ENCODE data around the gene DOHH.
"Not testable (repeated sequence)": the region's sequence is repeated elsewhere in the genome, so short reads cannot be mapped to it uniquely, and the experiment has no call there.

Gene DOHH

GRCh38 chr19:3455393-3455955 is 45.0 kb downstream of the DOHH start:
- no peaks in the 10 kb centered on the region for H3K27me3 ChIP-seq (ENCODE audit: control insufficient read depth in 1 of 2, insufficient read depth in 2 of 2, low read length in 2 of 2)
- no peaks in the 10 kb centered on the region for H3K9me3 ChIP-seq (ENCODE audit: control insufficient read depth in 2 of 2, low read length in 2 of 2)
- H3K36me3 ChIP-seq (ENCODE audit: control insufficient read depth in 2 of 2, insufficient read depth in 2 of 2, low read length in 2 of 2), result peaks cover 33 to 34% of the 10 kb centered on the region in 2 donors
- H3K4me1 ChIP-seq (ENCODE audit: control insufficient read depth, insufficient read depth, low read length), result peaks cover 41% of the 10 kb centered on the region
- H3K27ac ChIP-seq (ENCODE audit: low read length), result peak overlapping the region; percentile 6
- H3K9ac ChIP-seq (ENCODE audit: low read length in 2 of 2), result no peak overlapping the region
- H3K4me3 ChIP-seq (ENCODE audit: low read length in 2 of 2), result no peak overlapping the region

- Histone ChIP-seq H3K9ac (ENCODE audit: low read length in 2 of 2) (no peak overlapping the region), H3K4me3 (ENCODE audit: low read length in 2 of 2) (no peak overlapping the region), H3K36me3 (ENCODE audit: control insufficient read depth in 2 of 2, insufficient read depth in 2 of 2, low read length in 2 of 2) (peaks cover 33 to 36% of the 10 kb centered on the region in 2 donors), H3K27ac (ENCODE audit: low read length) (peak overlapping the region; percentile 6), H3K9me3 (ENCODE audit: control insufficient read depth in 2 of 2, low read length in 2 of 2) (no peaks in the 10 kb centered on the region), H3K4me1 (ENCODE audit: control insufficient read depth, insufficient read depth, low read length) (peaks cover 35% of the 10 kb centered on the region), H3K27me3 (ENCODE audit: control insufficient read depth in 1 of 2, insufficient read depth in 2 of 2, low read length in 2 of 2) (no peaks in the 10 kb centered on the region)
Measured at GRCh38 chr19:3454656-3455392, 45.6 kb downstream of the DOHH start.

GRCh38 chr19:3453840-3454239 is 46.6 kb downstream of the DOHH start:
- Histone ChIP-seq H3K27me3 (ENCODE audit: control insufficient read depth in 1 of 2, insufficient read depth in 2 of 2, low read length in 2 of 2) (no peaks in the 10 kb centered on the region), H3K27ac (ENCODE audit: low read length) (peak overlapping the region; percentile 31), H3K36me3 (ENCODE audit: control insufficient read depth in 2 of 2, insufficient read depth in 2 of 2, low read length in 2 of 2) (peaks cover 37 to 40% of the 10 kb centered on the region in 2 donors), H3K9me3 (ENCODE audit: control insufficient read depth in 2 of 2, low read length in 2 of 2) (no peaks in the 10 kb centered on the region), H3K4me3 (ENCODE audit: low read length in 2 of 2) (no peak overlapping the region), H3K4me1 (ENCODE audit: control insufficient read depth, insufficient read depth, low read length) (peaks cover 25% of the 10 kb centered on the region), H3K9ac (ENCODE audit: low read length in 2 of 2) (no peak overlapping the region)

- H3K27me3 ChIP-seq (ENCODE audit: control insufficient read depth in 1 of 2, insufficient read depth in 2 of 2, low read length in 2 of 2); H3K9me3 ChIP-seq (ENCODE audit: control insufficient read depth in 2 of 2, low read length in 2 of 2); H3K4me3 ChIP-seq (ENCODE audit: low read length in 2 of 2); H3K9ac ChIP-seq (ENCODE audit: low read length in 2 of 2): not testable (repeated sequence)
- Histone ChIP-seq H3K36me3 (ENCODE audit: control insufficient read depth in 2 of 2, insufficient read depth in 2 of 2, low read length in 2 of 2) (peaks cover 40 to 43% of the 10 kb centered on the region in 2 donors), H3K27ac (ENCODE audit: low read length) (peak overlapping the region; percentile 24), H3K4me1 (ENCODE audit: control insufficient read depth, insufficient read depth, low read length) (peaks cover 16% of the 10 kb centered on the region)
Measured at GRCh38 chr19:3452942-3453214, 47.6 kb downstream of the DOHH start.

GRCh38 chr19:3452171-3452941 is 48.1 kb downstream of the DOHH start:
- Histone ChIP-seq H3K9me3 (ENCODE audit: control insufficient read depth in 2 of 2, low read length in 2 of 2) (no peaks in the 10 kb centered on the region), H3K27me3 (ENCODE audit: control insufficient read depth in 1 of 2, insufficient read depth in 2 of 2, low read length in 2 of 2) (no peaks in the 10 kb centered on the region), H3K9ac (ENCODE audit: low read length in 2 of 2) (no peak overlapping the region), H3K27ac (ENCODE audit: low read length) (peak overlapping the region; percentile 24), H3K36me3 (ENCODE audit: control insufficient read depth in 2 of 2, insufficient read depth in 2 of 2, low read length in 2 of 2) (peaks cover 40 to 43% of the 10 kb centered on the region in 2 donors), H3K4me1 (ENCODE audit: control insufficient read depth, insufficient read depth, low read length) (peaks cover 11% of the 10 kb centered on the region), H3K4me3 (ENCODE audit: low read length in 2 of 2) (no peak overlapping the region)

- H3K27me3 ChIP-seq (ENCODE audit: control insufficient read depth in 1 of 2, insufficient read depth in 2 of 2, low read length in 2 of 2), result no peaks in the 10 kb centered on the region
- H3K9me3 ChIP-seq (ENCODE audit: control insufficient read depth in 2 of 2, low read length in 2 of 2), result no peaks in the 10 kb centered on the region
- peaks cover 4% of the 10 kb centered on the region for H3K4me1 ChIP-seq (ENCODE audit: control insufficient read depth, insufficient read depth, low read length)
- H3K9ac ChIP-seq (ENCODE audit: low read length in 2 of 2), result peak overlapping the region in 1 of 2 donors; percentile 32
- peak overlapping the region; percentile 69 for H3K27ac ChIP-seq (ENCODE audit: low read length)
- peaks cover 40% of the 10 kb centered on the region in 2 donors for H3K36me3 ChIP-seq (ENCODE audit: control insufficient read depth in 2 of 2, insufficient read depth in 2 of 2, low read length in 2 of 2)
- no peak overlapping the region for H3K4me3 ChIP-seq (ENCODE audit: low read length in 2 of 2)
Measured at GRCh38 chr19:3451451-3451866, 49.0 kb downstream of the DOHH start.

GRCh38 chr19:3450796-3451411 is 49.6 kb downstream of the DOHH start:
- Histone ChIP-seq H3K9ac (ENCODE audit: low read length in 2 of 2) (no peak overlapping the region), H3K4me1 (ENCODE audit: control insufficient read depth, insufficient read depth, low read length) (peaks cover 9% of the 10 kb centered on the region), H3K9me3 (ENCODE audit: control insufficient read depth in 2 of 2, low read length in 2 of 2) (no peaks in the 10 kb centered on the region), H3K27me3 (ENCODE audit: control insufficient read depth in 1 of 2, insufficient read depth in 2 of 2, low read length in 2 of 2) (no peaks in the 10 kb centered on the region), H3K36me3 (ENCODE audit: control insufficient read depth in 2 of 2, insufficient read depth in 2 of 2, low read length in 2 of 2) (peaks cover 42 to 44% of the 10 kb centered on the region in 2 donors), H3K4me3 (ENCODE audit: low read length in 2 of 2) (no peak overlapping the region), H3K27ac (ENCODE audit: low read length) (peak overlapping the region; percentile 69)

GRCh38 chr19:3448616-3449334 is 51.7 kb downstream of the DOHH start:
- Histone ChIP-seq H3K4me1 (ENCODE audit: control insufficient read depth, insufficient read depth, low read length) (peaks cover 27% of the 10 kb centered on the region), H3K27ac (ENCODE audit: low read length) (no peak overlapping the region), H3K9ac (ENCODE audit: low read length in 2 of 2) (no peak overlapping the region), H3K9me3 (ENCODE audit: control insufficient read depth in 2 of 2, low read length in 2 of 2) (no peaks in the 10 kb centered on the region), H3K36me3 (ENCODE audit: control insufficient read depth in 2 of 2, insufficient read depth in 2 of 2, low read length in 2 of 2) (peaks cover 34 to 35% of the 10 kb centered on the region in 2 donors), H3K27me3 (ENCODE audit: control insufficient read depth in 1 of 2, insufficient read depth in 2 of 2, low read length in 2 of 2) (no peaks in the 10 kb centered on the region), H3K4me3 (ENCODE audit: low read length in 2 of 2) (no peak overlapping the region)

GRCh38 chr19:3446657-3447056 is 53.8 kb downstream of the DOHH start:
- H3K27me3 ChIP-seq (ENCODE audit: control insufficient read depth in 1 of 2, insufficient read depth in 2 of 2, low read length in 2 of 2); H3K27ac ChIP-seq (ENCODE audit: low read length); H3K4me3 ChIP-seq (ENCODE audit: low read length in 2 of 2); H3K9ac ChIP-seq (ENCODE audit: low read length in 2 of 2); H3K9me3 ChIP-seq (ENCODE audit: control insufficient read depth in 2 of 2, low read length in 2 of 2): not testable (repeated sequence)
- Histone ChIP-seq H3K36me3 (ENCODE audit: control insufficient read depth in 2 of 2, insufficient read depth in 2 of 2, low read length in 2 of 2) (peaks cover 24 to 27% of the 10 kb centered on the region in 2 donors), H3K4me1 (ENCODE audit: control insufficient read depth, insufficient read depth, low read length) (peaks cover 35% of the 10 kb centered on the region)

- H3K4me1 ChIP-seq (ENCODE audit: control insufficient read depth, insufficient read depth, low read length), result peaks cover 35% of the 10 kb centered on the region
- H3K9ac ChIP-seq (ENCODE audit: low read length in 2 of 2), result no peak overlapping the region
- H3K4me3 ChIP-seq (ENCODE audit: low read length in 2 of 2), result peak overlapping the region; percentile 1 to 40
- H3K36me3 ChIP-seq (ENCODE audit: control insufficient read depth in 2 of 2, insufficient read depth in 2 of 2, low read length in 2 of 2), result peaks cover 19 to 27% of the 10 kb centered on the region in 2 donors
- H3K27ac ChIP-seq (ENCODE audit: low read length), result peak overlapping the region; percentile 24
- H3K27me3 ChIP-seq (ENCODE audit: control insufficient read depth in 1 of 2, insufficient read depth in 2 of 2, low read length in 2 of 2), result no peaks in the 10 kb centered on the region
- H3K9me3 ChIP-seq (ENCODE audit: control insufficient read depth in 2 of 2, low read length in 2 of 2), result no peaks in the 10 kb centered on the region
Measured at GRCh38 chr19:3444695-3445234, 55.7 kb downstream of the DOHH start.
